Large intestine (tissue), 12 donors: ENCODE measurements around the gene HES5. TPM values are rescaled to one million over a fixed set of nuclear protein-coding genes. Genes with fewer than 3 reads are reported as not detected.
"Not testable (repeated sequence)": the region's sequence is repeated elsewhere in the genome, so short reads cannot be mapped to it uniquely, and the experiment has no call there.

ENCODE experiments used
- DNase-seq, 2 donors: peaks; one replicate each; pipeline versions ENCODE4 v3.0.0 to v3.0.0-alpha.2; 2013
- H3K27ac ChIP-seq: one replicate; pipeline ENCODE4 v1.5.1; 2013; ENCODE audit warnings: low read length
- H3K27me3 ChIP-seq: 2 replicates; pipeline ENCODE4 v1.6.1; 2013; ENCODE audit warnings: low read length; ENCODE audit not compliant: control insufficient read depth, insufficient read depth
- H3K36me3 ChIP-seq: 2 replicates; pipeline ENCODE4 v1.6.1; 2013; ENCODE audit warnings: low read length; ENCODE audit not compliant: control insufficient read depth, insufficient read depth
- H3K4me1 ChIP-seq: one replicate; pipeline ENCODE4 v1.6.1; 2013; ENCODE audit warnings: low read length; ENCODE audit not compliant: control insufficient read depth, insufficient read depth
- H3K4me3 ChIP-seq: one replicate; pipeline ENCODE4 v1.5.1; 2013; ENCODE audit warnings: low read length
- H3K9me3 ChIP-seq: one replicate; pipeline ENCODE4 v1.6.1; 2013; ENCODE audit warnings: mild to moderate bottlenecking, low read depth, low read length, moderate library complexity; ENCODE audit not compliant: control insufficient read depth
- WGBS: methylation state at CpG from one replicate; pipeline ENCODE4 v1.1.5; 2013; ENCODE audit warnings: low lambda C conversion rate; ENCODE audit not compliant: insufficient coverage; 5-methylcytosine and 5-hydroxymethylcytosine counted together
- long read RNA-seq, 11 donors: transcript quantifications; one replicate each; lab custom pipeline, GENCODE V29; 2026
- polyA plus RNA-seq: library from polyadenylated mRNA; unstranded; fragments of 120-200 nt; gene quantifications from one replicate; pipeline ENCODE4 v1.2.1, GENCODE V29; 2013

Gene HES5
- 0.31 TPM for polyA plus RNA-seq
- long read RNA-seq, donor 1 = 0 reads
- long read RNA-seq, donor 2 = 0 reads
- long read RNA-seq, donor 3 = 0 reads
- long read RNA-seq, donor 4 = 0 reads
- long read RNA-seq, donor 5 = 0 reads
- long read RNA-seq, donor 6, partial matches to known transcripts = 0 of 1 reads
- long read RNA-seq, donor 6, other reads (novel, unspliced or antisense) = 0 of 1 reads
- long read RNA-seq, donor 7, partial matches to known transcripts = 0 of 1 reads
- long read RNA-seq, donor 7, other reads (novel, unspliced or antisense) = 0 of 1 reads
- long read RNA-seq, donor 8 = 0 reads
- long read RNA-seq, donor 9, partial matches to known transcripts = 0 of 1 reads
- long read RNA-seq, donor 9, other reads (novel, unspliced or antisense) = 0 of 1 reads
- long read RNA-seq, donor 10 = 0 reads
- long read RNA-seq, donor 11, partial matches to known transcripts = 0 of 1 reads
- long read RNA-seq, donor 11, other reads (novel, unspliced or antisense) = 0 of 1 reads

- Histone ChIP-seq H3K4me1 (peaks cover 46% of the 10 kb centered on the region), H3K36me3 (no peaks in the 10 kb centered on the region), H3K4me3 (no peak within 1 kb of the TSS), H3K27me3 (peaks cover 70% of the 10 kb centered on the region), H3K9me3 (peaks cover 6% of the 10 kb centered on the region), H3K27ac (no peak within 1 kb of the TSS)
- peak in 1 of 2 donors; percentile 32 for DNase-seq
- WGBS = no CpG with 5 or more reads among the region's 91 CpGs
These were observed at the start of gene HES5 for GRCh38 chr1:2529784-2530512. Gene HES5, minus strand, starts transcription at chr1:2530263. Its CDS starts 99 bp downstream, at chr1:2530164.

- Histone ChIP-seq H3K4me3 (no peak overlapping the region), H3K4me1 (peaks cover 47% of the 10 kb centered on the region), H3K27me3 (no peaks in the 10 kb centered on the region), H3K36me3 (no peaks in the 10 kb centered on the region), H3K27ac (peak overlapping the region; percentile 94), H3K9me3 (peaks cover 12% of the 10 kb centered on the region)
- no peak for DNase-seq
- WGBS = no CpG with 5 or more reads among the region's 4 CpGs
These were observed 48.7 kb upstream of the HES5 start for GRCh38 chr1:2578758-2579118.

- Histone ChIP-seq H3K9me3 (peaks cover 22% of the 10 kb centered on the region), H3K4me1 (peaks cover 38% of the 10 kb centered on the region), H3K27ac (peak overlapping the region; percentile 94)
- not testable (repeated sequence) for H3K4me3 ChIP-seq, H3K27me3 ChIP-seq, DNase-seq, H3K36me3 ChIP-seq
- no CpG with 5 or more reads among the region's 23 CpGs for WGBS
These were observed 47.6 kb upstream of the HES5 start for GRCh38 chr1:2577565-2578075.

- no CpG with 5 or more reads among the region's 23 CpGs for WGBS
- H3K4me3 ChIP-seq = peak overlapping the region; percentile 0
- H3K9me3 ChIP-seq = peaks cover 31% of the 10 kb centered on the region
- peaks cover 43% of the 10 kb centered on the region for H3K4me1 ChIP-seq
- no peaks in the 10 kb centered on the region for H3K27me3 ChIP-seq
- no peaks in the 10 kb centered on the region for H3K36me3 ChIP-seq
- peak; percentile 97 to 99 for DNase-seq
- H3K27ac ChIP-seq = peak overlapping the region; percentile 94
These were observed 46.0 kb upstream of the HES5 start for GRCh38 chr1:2575801-2576663.

GRCh38 chr1:2574350-2574749, 44.3 kb upstream of the HES5 start:
- Histone ChIP-seq H3K4me1 (peaks cover 43% of the 10 kb centered on the region), H3K4me3 (no peak overlapping the region), H3K27ac (no peak overlapping the region), H3K36me3 (no peaks in the 10 kb centered on the region), H3K27me3 (no peaks in the 10 kb centered on the region), H3K9me3 (peaks cover 38% of the 10 kb centered on the region)
- no CpG with 5 or more reads among the region's 9 CpGs for WGBS
- DNase-seq = no peak

GRCh38 chr1:2573250-2573920, 43.3 kb upstream of the HES5 start:
- Histone ChIP-seq H3K4me1 (peaks cover 36% of the 10 kb centered on the region), H3K9me3 (peaks cover 42% of the 10 kb centered on the region), H3K27ac (no peak overlapping the region), H3K4me3 (no peak overlapping the region), H3K27me3 (no peaks in the 10 kb centered on the region), H3K36me3 (no peaks in the 10 kb centered on the region)
- WGBS = 90% methylated on average over 3 of the region's 8 CpGs
- DNase-seq = no peak

GRCh38 chr1:2571348-2571747, 41.3 kb upstream of the HES5 start:
- H3K4me1 ChIP-seq = peaks cover 21% of the 10 kb centered on the region
- no peaks in the 10 kb centered on the region for H3K36me3 ChIP-seq
- peak in 1 of 2 donors; percentile 45 for DNase-seq
- no peak overlapping the region for H3K27ac ChIP-seq
- H3K9me3 ChIP-seq = peaks cover 42% of the 10 kb centered on the region
- no peaks in the 10 kb centered on the region for H3K27me3 ChIP-seq
- no peak overlapping the region for H3K4me3 ChIP-seq
- WGBS = no CpG with 5 or more reads among the region's 9 CpGs

GRCh38 chr1:2570332-2570731, 40.3 kb upstream of the HES5 start:
- H3K27me3 ChIP-seq = no peaks in the 10 kb centered on the region
- no CpG with 5 or more reads among the region's 17 CpGs for WGBS
- peaks cover 42% of the 10 kb centered on the region for H3K9me3 ChIP-seq
- H3K36me3 ChIP-seq = no peaks in the 10 kb centered on the region
- H3K27ac ChIP-seq = no peak overlapping the region
- DNase-seq = no peak
- H3K4me1 ChIP-seq = peaks cover 23% of the 10 kb centered on the region
- H3K4me3 ChIP-seq = no peak overlapping the region

GRCh38 chr1:2569703-2570102, 39.6 kb upstream of the HES5 start:
- H3K36me3 ChIP-seq, H3K4me3 ChIP-seq, DNase-seq, H3K27ac ChIP-seq, H3K27me3 ChIP-seq: not testable (repeated sequence)
- Histone ChIP-seq H3K4me1 (peaks cover 23% of the 10 kb centered on the region), H3K9me3 (peaks cover 38% of the 10 kb centered on the region)
- WGBS = no CpG with 5 or more reads among the region's 13 CpGs
